Amniotic epithelial cell (primary cell): ENCODE data around the gene URAD.

Experiments used
- DNase-seq: peaks from one replicate; pipeline ENCODE4 v3.0.0-alpha.2; 2010; ENCODE audit warnings: low read depth

Gene URAD

GRCh38 chr13:28000567-28000966, 12.1 kb upstream of the URAD start:
- no peak for DNase-seq

GRCh38 chr13:27997904-27998522, 9.5 kb upstream of the URAD start:
- DNase-seq: peak; percentile 53

GRCh38 chr13:27991881-27992280, 3.4 kb upstream of the URAD start:
- DNase-seq: no peak

GRCh38 chr13:27985600-27985999, 2.9 kb downstream of the URAD start:
- DNase-seq: no peak

- DNase-seq: no peak
These were observed 6.1 kb downstream of the URAD start for GRCh38 chr13:27982361-27982760.

GRCh38 chr13:27981006-27981708, 7.3 kb downstream of the URAD start:
- no peak for DNase-seq

GRCh38 chr13:27980280-27980998, 8.1 kb downstream of the URAD start:
- no peak for DNase-seq

GRCh38 chr13:27979765-27980279, 8.7 kb downstream of the URAD start:
- DNase-seq: no peak

- DNase-seq: no peak
These were observed 9.4 kb downstream of the URAD start for GRCh38 chr13:27979001-27979643.

- no peak for DNase-seq
These were observed 10.1 kb downstream of the URAD start for GRCh38 chr13:27978301-27978968.

- no peak for DNase-seq
These were observed 10.8 kb downstream of the URAD start for GRCh38 chr13:27977476-27978300.

- DNase-seq: no peak
These were observed 12.0 kb downstream of the URAD start for GRCh38 chr13:27976362-27977091.

- no peak for DNase-seq
These were observed 12.7 kb downstream of the URAD start for GRCh38 chr13:27975564-27976361.

GRCh38 chr13:27973961-27974662, 14.4 kb downstream of the URAD start:
- no peak for DNase-seq

GRCh38 chr13:27973291-27973690, 15.2 kb downstream of the URAD start:
- DNase-seq: no peak

- no peak for DNase-seq
These were observed 16.0 kb downstream of the URAD start for GRCh38 chr13:27972478-27972820.

- DNase-seq: no peak
These were observed 16.6 kb downstream of the URAD start for GRCh38 chr13:27971776-27972477.

GRCh38 chr13:27971236-27971645, 17.3 kb downstream of the URAD start:
- no peak for DNase-seq
